ENCODE measurements around the gene CCDC170.

GRCh38 chr6:151488226-151488625 is 5.6 kb upstream of the CCDC170 start:
- TF ChIP-seq, protein P1, sequence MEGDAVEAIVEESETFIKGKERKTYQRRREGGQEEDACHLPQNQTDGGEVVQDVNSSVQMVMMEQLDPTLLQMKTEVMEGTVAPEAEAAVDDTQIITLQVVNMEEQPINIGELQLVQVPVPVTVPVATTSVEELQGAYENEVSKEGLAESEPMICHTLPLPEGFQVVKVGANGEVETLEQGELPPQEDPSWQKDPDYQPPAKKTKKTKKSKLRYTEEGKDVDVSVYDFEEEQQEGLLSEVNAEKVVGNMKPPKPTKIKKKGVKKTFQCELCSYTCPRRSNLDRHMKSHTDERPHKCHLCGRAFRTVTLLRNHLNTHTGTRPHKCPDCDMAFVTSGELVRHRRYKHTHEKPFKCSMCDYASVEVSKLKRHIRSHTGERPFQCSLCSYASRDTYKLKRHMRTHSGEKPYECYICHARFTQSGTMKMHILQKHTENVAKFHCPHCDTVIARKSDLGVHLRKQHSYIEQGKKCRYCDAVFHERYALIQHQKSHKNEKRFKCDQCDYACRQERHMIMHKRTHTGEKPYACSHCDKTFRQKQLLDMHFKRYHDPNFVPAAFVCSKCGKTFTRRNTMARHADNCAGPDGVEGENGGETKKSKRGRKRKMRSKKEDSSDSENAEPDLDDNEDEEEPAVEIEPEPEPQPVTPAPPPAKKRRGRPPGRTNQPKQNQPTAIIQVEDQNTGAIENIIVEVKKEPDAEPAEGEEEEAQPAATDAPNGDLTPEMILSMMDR (IDR thresholded peaks at IDR 0.05), result no peak
- no peak for TF ChIP-seq EZH2 (IDR thresholded peaks at IDR 0.05)

Data from neural progenitor cell (in vitro differentiated cells).